Measurements from ENCODE around the gene HEXIM2. TPM values are rescaled to one million over a fixed set of nuclear protein-coding genes. Genes with fewer than 3 reads are reported as not detected.

The HEXIM2 gene
- total RNA-seq, 2 experiments from 2014 or later, result 1.3 to 1.5 TPM

- ATAC-seq (ENCODE audit: poor library complexity) (peak; percentile 78), DNase-seq (peak; percentile 98 to 100 (median 99))
- H3K27ac ChIP-seq (ENCODE audit: low read depth in 1 of 2, low read length in 2 of 2), result peak within 1 kb of the TSS; percentile 93 to 97
- intact Hi-C loops (cut with DNase I, micrococcal nuclease), result loop anchor here (1.0 to 5.0 kb wide), 8 partner anchors 10 to 169 kb away; partner anchors contain the start of genes ACBD4 (in 2 of the 2), HEXIM2 (in 2 of the 2), DCAKD (in 1 of the 2) and MAP3K14 (in 1 of the 2)
- ChIA-PET CTCF (interaction anchor here (0.7 to 6.4 kb wide), 14 partner anchors 9 to 169 kb away, joined by 3 to 168 read pairs (median 8); partner anchors contain the start of genes ACBD4, HEXIM2 and MAP3K14), POLR2A (interaction anchor here (0.6 to 10.9 kb wide), 31 partner anchors 9 to 1045 kb away, joined by 3 to 630 read pairs (median 9); partner anchors contain the start of genes ACBD4, DCAKD, EFTUD2 and FMNL1)
- no peaks in the 10 kb centered on the region for H3K9me3 ChIP-seq (ENCODE audit: control insufficient read depth in 1 of 2, insufficient read depth in 1 of 2, low read length in 2 of 2)
- Mint-ChIP-seq H3K4me1 (ENCODE audit: low read depth) (peaks cover 69% of the 10 kb centered on the region), H3K4me3 (peak within 1 kb of the TSS; percentile 94), H3K36me3 (ENCODE audit: low read depth) (peaks cover 29% of the 10 kb centered on the region), H3K27me3 (peaks cover 8% of the 10 kb centered on the region), H3K9me3 (no peaks in the 10 kb centered on the region), H3K27ac (peak within 1 kb of the TSS; percentile 99)
- H3K4me1 ChIP-seq (ENCODE audit: insufficient read depth, low read length), result peaks cover 71% of the 10 kb centered on the region
- peaks cover 3% of the 10 kb centered on the region for H3K36me3 ChIP-seq (ENCODE audit: insufficient read depth, low read length)
- TF ChIP-seq, protein P1, sequence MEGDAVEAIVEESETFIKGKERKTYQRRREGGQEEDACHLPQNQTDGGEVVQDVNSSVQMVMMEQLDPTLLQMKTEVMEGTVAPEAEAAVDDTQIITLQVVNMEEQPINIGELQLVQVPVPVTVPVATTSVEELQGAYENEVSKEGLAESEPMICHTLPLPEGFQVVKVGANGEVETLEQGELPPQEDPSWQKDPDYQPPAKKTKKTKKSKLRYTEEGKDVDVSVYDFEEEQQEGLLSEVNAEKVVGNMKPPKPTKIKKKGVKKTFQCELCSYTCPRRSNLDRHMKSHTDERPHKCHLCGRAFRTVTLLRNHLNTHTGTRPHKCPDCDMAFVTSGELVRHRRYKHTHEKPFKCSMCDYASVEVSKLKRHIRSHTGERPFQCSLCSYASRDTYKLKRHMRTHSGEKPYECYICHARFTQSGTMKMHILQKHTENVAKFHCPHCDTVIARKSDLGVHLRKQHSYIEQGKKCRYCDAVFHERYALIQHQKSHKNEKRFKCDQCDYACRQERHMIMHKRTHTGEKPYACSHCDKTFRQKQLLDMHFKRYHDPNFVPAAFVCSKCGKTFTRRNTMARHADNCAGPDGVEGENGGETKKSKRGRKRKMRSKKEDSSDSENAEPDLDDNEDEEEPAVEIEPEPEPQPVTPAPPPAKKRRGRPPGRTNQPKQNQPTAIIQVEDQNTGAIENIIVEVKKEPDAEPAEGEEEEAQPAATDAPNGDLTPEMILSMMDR (IDR thresholded peaks at IDR 0.05), result no peak
- H3K27me3 ChIP-seq (ENCODE audit: control insufficient read depth in 1 of 2, insufficient read depth in 2 of 2, low read length in 2 of 2), result no peaks in the 10 kb centered on the region
- peak within 1 kb of the TSS; percentile 94 for H3K4me3 ChIP-seq (ENCODE audit: low read length)
Observed at GRCh38 chr17:45148183-45149036, 13.3 kb upstream of the HEXIM2 start, which contains the start of gene HEXIM1. TSS of gene HEXIM1 (plus strand) at chr17:45148475. CDS start at chr17:45149191, 716 bp downstream.

- peak overlapping the region; percentile 64 to 70 for H3K27ac ChIP-seq (ENCODE audit: low read depth in 1 of 2, low read length in 2 of 2)
- H3K27me3 ChIP-seq (ENCODE audit: control insufficient read depth in 1 of 2, insufficient read depth in 2 of 2, low read length in 2 of 2), result no peaks in the 10 kb centered on the region
- H3K27ac Mint-ChIP-seq, result peak overlapping the region; percentile 99
- H3K4me3 Mint-ChIP-seq, result peak overlapping the region; percentile 94
- DNase-seq (peak; percentile 53 to 85 (median 68)), ATAC-seq (ENCODE audit: poor library complexity) (peak; percentile 11)
- H3K36me3 ChIP-seq (ENCODE audit: insufficient read depth, low read length), result peaks cover 3% of the 10 kb centered on the region
- no peaks in the 10 kb centered on the region for H3K9me3 Mint-ChIP-seq
- H3K4me1 ChIP-seq (ENCODE audit: insufficient read depth, low read length), result peaks cover 65% of the 10 kb centered on the region
- peak overlapping the region; percentile 94 for H3K4me3 ChIP-seq (ENCODE audit: low read length)
- H3K9me3 ChIP-seq (ENCODE audit: control insufficient read depth in 1 of 2, insufficient read depth in 1 of 2, low read length in 2 of 2), result no peaks in the 10 kb centered on the region
- ChIA-PET CTCF (interaction anchor here (0.6 to 6.4 kb wide), 16 partner anchors 9 to 168 kb away, joined by 3 to 168 read pairs (median 7); partner anchors contain the start of genes ACBD4, HEXIM2 and MAP3K14), POLR2A (interaction anchor here (0.9 to 10.9 kb wide), 31 partner anchors 8 to 950 kb away, joined by 3 to 630 read pairs (median 9); partner anchors contain the start of genes ACBD4, DCAKD, EFTUD2 and FMNL1)
- TF ChIP-seq, protein P1 (IDR thresholded peaks at IDR 0.05), result peak; percentile 68
- H3K27me3 Mint-ChIP-seq, result peaks cover 8% of the 10 kb centered on the region
- peaks cover 65% of the 10 kb centered on the region for H3K4me1 Mint-ChIP-seq (ENCODE audit: low read depth)
- peaks cover 29% of the 10 kb centered on the region for H3K36me3 Mint-ChIP-seq (ENCODE audit: low read depth)
- intact Hi-C loops (cut with DNase I, micrococcal nuclease), result loop anchor here (1.0 to 5.0 kb wide), 6 partner anchors 9 to 168 kb away; partner anchors contain the start of genes ACBD4 (in 1 of the 2), DCAKD (in 1 of the 2), MAP3K14 (in 1 of the 2) and NMT1 (in 1 of the 2)
Observed at GRCh38 chr17:45149037-45149668, 12.5 kb upstream of the HEXIM2 start.

Data from CD4-positive, alpha-beta T cell (primary cell).